ENCODE results near the gene SPATA13.

Gene SPATA13

GRCh38 chr13:24323036-24323738 is 162.7 kb downstream of the SPATA13 start:
- no peak for TF ChIP-seq ZNF70 (CRISPR knock-in tag; IDR thresholded peaks at IDR 0.05)
- no peak for TF ChIP-seq TCF4 (CRISPR knock-in tag; IDR thresholded peaks at IDR 0.05; ENCODE audit: borderline replicate concordance)
- TF ChIP-seq GLIS3 (CRISPR knock-in tag; IDR thresholded peaks at IDR 0.05): no peak
- no peak for TF ChIP-seq ZFP3 (CRISPR knock-in tag; IDR thresholded peaks at IDR 0.05)
- no peak for TF ChIP-seq ESRRG (CRISPR knock-in tag; IDR thresholded peaks at IDR 0.05)
- ATAC-seq: no peak

DNA sequence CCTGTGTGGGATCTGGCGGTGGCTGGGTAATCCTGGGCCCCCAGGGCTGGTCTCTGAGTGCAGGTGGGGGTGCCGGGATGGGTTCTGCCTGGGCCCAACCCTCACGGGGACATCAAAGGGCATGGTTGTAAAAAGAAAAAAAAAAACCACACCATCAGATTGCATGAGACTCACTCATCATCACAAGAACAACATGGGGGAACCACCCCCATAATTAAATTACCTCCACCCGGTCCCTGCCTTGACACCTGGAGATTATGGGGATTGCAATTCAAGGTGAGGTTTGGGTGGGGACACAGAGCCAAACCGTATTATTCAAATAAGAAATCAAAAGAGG is 163.2 kb downstream of the SPATA13 start:
- TF ChIP-seq ESRRG (CRISPR knock-in tag; IDR thresholded peaks at IDR 0.05): no peak
- TF ChIP-seq, protein P1, sequence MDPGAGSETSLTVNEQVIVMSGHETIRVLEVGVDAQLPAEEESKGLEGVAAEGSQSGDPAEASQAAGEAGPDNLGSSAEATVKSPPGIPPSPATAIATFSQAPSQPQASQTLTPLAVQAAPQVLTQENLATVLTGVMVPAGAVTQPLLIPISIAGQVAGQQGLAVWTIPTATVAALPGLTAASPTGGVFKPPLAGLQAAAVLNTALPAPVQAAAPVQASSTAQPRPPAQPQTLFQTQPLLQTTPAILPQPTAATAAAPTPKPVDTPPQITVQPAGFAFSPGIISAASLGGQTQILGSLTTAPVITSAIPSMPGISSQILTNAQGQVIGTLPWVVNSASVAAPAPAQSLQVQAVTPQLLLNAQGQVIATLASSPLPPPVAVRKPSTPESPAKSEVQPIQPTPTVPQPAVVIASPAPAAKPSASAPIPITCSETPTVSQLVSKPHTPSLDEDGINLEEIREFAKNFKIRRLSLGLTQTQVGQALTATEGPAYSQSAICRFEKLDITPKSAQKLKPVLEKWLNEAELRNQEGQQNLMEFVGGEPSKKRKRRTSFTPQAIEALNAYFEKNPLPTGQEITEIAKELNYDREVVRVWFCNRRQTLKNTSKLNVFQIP (CRISPR knock-in tag; IDR thresholded peaks at IDR 0.05; ENCODE audit: borderline replicate concordance, low read depth): no peak
- TF ChIP-seq SNAI2 (CRISPR knock-in tag; IDR thresholded peaks at IDR 0.05): no peak
- no peak for TF ChIP-seq ZNF565 (CRISPR knock-in tag; conservative IDR thresholded peaks at IDR 0.05; ENCODE audit: low read depth)
- TF ChIP-seq ZNF8 (CRISPR knock-in tag; IDR thresholded peaks at IDR 0.05): no peak
- no peak for ATAC-seq

GRCh38 chr13:24327598-24327997 is 167.1 kb downstream of the SPATA13 start:
- peak; percentile 65 for ATAC-seq

GRCh38 chr13:24328145-24328544 is 167.6 kb downstream of the SPATA13 start:
- peak; percentile 79 for ATAC-seq

DNA sequence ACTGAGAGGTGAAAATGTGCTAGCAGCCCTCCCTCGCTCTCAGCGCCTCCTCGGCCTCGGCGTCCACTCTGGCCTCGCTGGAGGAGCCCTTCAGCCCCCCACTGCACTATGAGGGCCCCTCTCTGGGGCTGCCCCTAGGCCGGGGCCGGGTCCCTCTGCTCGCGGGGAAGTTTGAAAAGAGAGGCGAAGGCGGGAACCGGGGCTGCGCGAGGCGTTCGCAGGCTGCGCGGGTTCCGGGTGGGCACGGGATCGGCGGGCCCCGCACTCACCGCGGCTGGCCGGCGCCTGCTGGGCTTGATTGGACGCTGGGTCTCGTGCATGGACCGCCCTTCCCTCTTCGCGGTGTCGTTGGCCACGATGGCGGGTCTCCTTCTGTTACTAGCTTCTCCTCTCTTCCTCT is 178.2 kb downstream of the SPATA13 start:
- TF ChIP-seq ZNF70 (CRISPR knock-in tag; IDR thresholded peaks at IDR 0.05) (no peak), ARNTL (CRISPR knock-in tag; IDR thresholded peaks at IDR 0.05; ENCODE audit: borderline replicate concordance, low read depth) (no peak), ESRRG (CRISPR knock-in tag; IDR thresholded peaks at IDR 0.05) (no peak), CSDC2 (CRISPR knock-in tag; IDR thresholded peaks at IDR 0.05) (no peak), ZNF8 (CRISPR knock-in tag; IDR thresholded peaks at IDR 0.05) (no peak)
- TF ChIP-seq, protein P1 (CRISPR knock-in tag; IDR thresholded peaks at IDR 0.05; ENCODE audit: borderline replicate concordance, low read depth): no peak
- ATAC-seq: no peak

More at GRCh38 chr13:24328145-24328544, 167.6 kb downstream of the SPATA13 start:
- TF ChIP-seq OSR1 (CRISPR knock-in tag; IDR thresholded peaks at IDR 0.05): no peak
- TF ChIP-seq ZC3H10 (CRISPR knock-in tag; IDR thresholded peaks at IDR 0.05): no peak
- TF ChIP-seq CREB5 (CRISPR knock-in tag; IDR thresholded peaks at IDR 0.05; ENCODE audit: low read depth): no peak

GRCh38 chr13:24339937-24340607 is 179.6 kb downstream of the SPATA13 start:
- ATAC-seq: no peak
- no peak for TF ChIP-seq RARB (CRISPR knock-in tag; IDR thresholded peaks at IDR 0.05)
- TF ChIP-seq OSR1 (CRISPR knock-in tag; IDR thresholded peaks at IDR 0.05): no peak
- no peak for TF ChIP-seq ARNTL (CRISPR knock-in tag; IDR thresholded peaks at IDR 0.05; ENCODE audit: borderline replicate concordance, low read depth)
- TF ChIP-seq ZFP3 (CRISPR knock-in tag; IDR thresholded peaks at IDR 0.05): no peak

DNA sequence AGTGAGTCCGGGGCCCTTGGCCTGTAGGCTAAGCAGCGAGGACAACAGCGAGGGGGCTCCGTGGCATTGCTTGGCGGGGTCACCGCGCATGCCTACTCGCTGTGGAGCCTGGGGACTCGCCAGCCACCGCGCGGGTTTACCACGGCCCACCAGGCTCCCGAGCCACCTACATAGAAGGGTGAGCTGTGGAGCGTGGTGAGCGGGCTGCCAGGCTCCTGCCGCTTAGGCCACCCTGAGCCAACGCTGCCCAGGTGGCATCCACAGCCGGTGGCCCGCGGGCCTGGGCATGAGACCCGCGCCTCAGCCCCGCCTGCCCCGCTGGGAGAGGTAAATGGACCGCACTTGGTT is 180.1 kb downstream of the SPATA13 start:
- ATAC-seq: no peak
- TF ChIP-seq SNAI2 (CRISPR knock-in tag; IDR thresholded peaks at IDR 0.05) (no peak), TOX (CRISPR knock-in tag; IDR thresholded peaks at IDR 0.05; ENCODE audit: borderline replicate concordance) (no peak), RARB (CRISPR knock-in tag; IDR thresholded peaks at IDR 0.05) (no peak), ISL1 (CRISPR knock-in tag; IDR thresholded peaks at IDR 0.05) (no peak), ZFP3 (CRISPR knock-in tag; IDR thresholded peaks at IDR 0.05) (no peak), ZC3H10 (CRISPR knock-in tag; IDR thresholded peaks at IDR 0.05) (no peak), OSR1 (CRISPR knock-in tag; IDR thresholded peaks at IDR 0.05) (no peak), TCF4 (CRISPR knock-in tag; IDR thresholded peaks at IDR 0.05; ENCODE audit: borderline replicate concordance) (no peak), CREB5 (CRISPR knock-in tag; IDR thresholded peaks at IDR 0.05; ENCODE audit: low read depth) (no peak), ARNTL (CRISPR knock-in tag; IDR thresholded peaks at IDR 0.05; ENCODE audit: borderline replicate concordance, low read depth) (no peak), GLIS3 (CRISPR knock-in tag; IDR thresholded peaks at IDR 0.05) (no peak), ZNF70 (CRISPR knock-in tag; IDR thresholded peaks at IDR 0.05) (no peak)
- TF ChIP-seq, protein P2, sequence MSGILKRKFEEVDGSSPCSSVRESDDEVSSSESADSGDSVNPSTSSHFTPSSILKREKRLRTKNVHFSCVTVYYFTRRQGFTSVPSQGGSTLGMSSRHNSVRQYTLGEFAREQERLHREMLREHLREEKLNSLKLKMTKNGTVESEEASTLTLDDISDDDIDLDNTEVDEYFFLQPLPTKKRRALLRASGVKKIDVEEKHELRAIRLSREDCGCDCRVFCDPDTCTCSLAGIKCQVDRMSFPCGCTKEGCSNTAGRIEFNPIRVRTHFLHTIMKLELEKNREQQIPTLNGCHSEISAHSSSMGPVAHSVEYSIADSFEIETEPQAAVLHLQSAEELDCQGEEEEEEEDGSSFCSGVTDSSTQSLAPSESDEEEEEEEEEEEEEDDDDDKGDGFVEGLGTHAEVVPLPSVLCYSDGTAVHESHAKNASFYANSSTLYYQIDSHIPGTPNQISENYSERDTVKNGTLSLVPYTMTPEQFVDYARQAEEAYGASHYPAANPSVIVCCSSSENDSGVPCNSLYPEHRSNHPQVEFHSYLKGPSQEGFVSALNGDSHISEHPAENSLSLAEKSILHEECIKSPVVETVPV (CRISPR knock-in tag; IDR thresholded peaks at IDR 0.05): no peak

Measured in SK-N-SH treated with all-trans-retinoic acid at 6 μM for 48 hours (cell line).